ENCODE measurements around the gene LYZL6. TPM values are rescaled to one million over a fixed set of nuclear protein-coding genes. Genes with fewer than 3 reads are reported as not detected.

LYZL6 gene
- total RNA-seq, 1 experiment from 2014 or later: not detected

Small RNA genes within 50 kb of the gene (small RNA-seq; reads per million reads assigned to genes)
- gene RF00100: 10,373 reads per million, percentile 100 among the genes with 10 or more reads in this experiment

Other genes starting within 250 kb of the LYZL6 start
- gene RASL10B, start 212.1 kb downstream of the LYZL6 start, total RNA-seq (2014; rRNA removed; shearing (Covaris generic)): 6.4 and 7.5 TPM in 2 replicates
- 0.52 and 0.56 TPM in 2 replicates for gene GAS2L2, start 190.5 kb downstream of the LYZL6 start, total RNA-seq (2014; rRNA removed; shearing (Covaris generic))
- not detected in 2 replicates for gene C17orf50, start 182.8 kb downstream of the LYZL6 start, total RNA-seq (2014; rRNA removed; shearing (Covaris generic))
- gene MMP28, start 148.1 kb downstream of the LYZL6 start, total RNA-seq (2014; rRNA removed; shearing (Covaris generic)): 0.18 and 0.25 TPM in 2 replicates
- 83.7 and 99.8 TPM in 2 replicates for gene TAF15, start 134.2 kb downstream of the LYZL6 start, total RNA-seq (2014; rRNA removed; shearing (Covaris generic))
- not detected in 2 replicates for gene HEATR9, start 74.8 kb downstream of the LYZL6 start, total RNA-seq (2014; rRNA removed; shearing (Covaris generic))
- 0.23 TPM in 1 of 2 replicates, not detected in the other for gene CCL5, start 63.4 kb downstream of the LYZL6 start, total RNA-seq (2014; rRNA removed; shearing (Covaris generic))
- gene RDM1, start 12.9 kb downstream of the LYZL6 start, total RNA-seq (2014; rRNA removed; shearing (Covaris generic)): 4.9 and 11.3 TPM in 2 replicates
- not detected in 2 replicates for gene CCL16, start 37.8 kb upstream of the LYZL6 start, total RNA-seq (2014; rRNA removed; shearing (Covaris generic))
- gene CCL14, start 43.0 kb upstream of the LYZL6 start, total RNA-seq (2014; rRNA removed; shearing (Covaris generic)): 0.15 and 0.37 TPM in 2 replicates
- 6.1 and 8.4 TPM in 2 replicates for gene CCL15, start 57.8 kb upstream of the LYZL6 start, total RNA-seq (2014; rRNA removed; shearing (Covaris generic))
- gene CCL23, start 74.3 kb upstream of the LYZL6 start, total RNA-seq (2014; rRNA removed; shearing (Covaris generic)): not detected in 2 replicates
- gene CCL18, start 120.6 kb upstream of the LYZL6 start, total RNA-seq (2014; rRNA removed; shearing (Covaris generic)): not detected in 2 replicates
- not detected in 2 replicates for gene CCL3, start 146.4 kb upstream of the LYZL6 start, total RNA-seq (2014; rRNA removed; shearing (Covaris generic))
- not detected in 2 replicates for gene CCL4, start 160.1 kb upstream of the LYZL6 start, total RNA-seq (2014; rRNA removed; shearing (Covaris generic))
- gene TBC1D3B, start 232.9 kb upstream of the LYZL6 start, total RNA-seq (2014; rRNA removed; shearing (Covaris generic)): 10.0 and 18.6 TPM in 2 replicates